Testis (tissue), 3 donors: ENCODE measurements around the gene UBALD1. TPM values are rescaled to one million over a fixed set of nuclear protein-coding genes. Genes with fewer than 3 reads are reported as not detected.

Source experiments
- DNase-seq: peaks from one replicate; pipeline ENCODE4 v3.0.0-alpha.2; 2019
- H3K27ac ChIP-seq, 2 donors: fragments of 200-600 bp; sonication (generic); one replicate each; pipeline ENCODE4 v1.5.1; 2019
- H3K27me3 ChIP-seq: fragments of 200-600 bp; sonication (generic); one replicate; pipeline ENCODE4 v1.5.1; 2019
- H3K36me3 ChIP-seq: fragments of 200-600 bp; sonication (generic); one replicate; pipeline ENCODE4 v1.5.1; 2017; ENCODE audit warnings: low read depth; ENCODE audit errors: missing control alignments
- H3K4me1 ChIP-seq: fragments of 200-600 bp; sonication (generic); one replicate; pipeline ENCODE4 v1.5.1; 2019
- H3K4me3 ChIP-seq, 2 donors: fragments of 200-600 bp; sonication (generic); one replicate each; pipeline ENCODE4 v1.5.1; 2017 to 2019
- H3K9me3 ChIP-seq: fragments of 200-600 bp; sonication (generic); one replicate; pipeline ENCODE4 v1.5.1; 2017
- CTCF ChIP-seq, 3 experiments: fragments of 450-650 bp in 2 of 3; fragments of 200-600 bp in 1 of 3; sonication (generic) in 1 of 3; IDR thresholded peaks; one replicate each; pipeline ENCODE4 v1.5.1; 2016 to 2019; ENCODE audit warnings: antibody characterized with exemption in 3 of 3, mild to moderate bottlenecking in 2 of 3, moderate library complexity in 1 of 3
- POLR2A ChIP-seq: fragments of 450-650 bp; IDR thresholded peaks from one replicate; pipeline ENCODE4 v1.6.1; 2017; ENCODE audit warnings: antibody characterized with exemption, mild to moderate bottlenecking, moderate library complexity
- WGBS, 2 donors: methylation state at CpG; one replicate each; pipeline ENCODE4 v1.1.5; 2018; 5-methylcytosine and 5-hydroxymethylcytosine counted together
- intact Hi-C: fragments of 100-400 bp; cut with DNase I; formaldehyde crosslinking; loops from one replicate; pipeline ENCODE4 v1.15.1; 2023; ENCODE audit warnings: low total_unique reads
- polyA plus RNA-seq: library from polyadenylated mRNA; stranded (reverse); fragments of 350-450 nt; fragmentation: Illumina TruSeq; extraction: RNeasy Lipid Tissue Mini Kit (QIAGEN cat#74804); gene quantifications from one replicate; pipeline ENCODE4 v1.2.3, GENCODE V29; 2014; ENCODE audit warnings: low read depth, low replicate concordance; ENCODE audit not compliant: insufficient read depth
- total RNA-seq, 2 donors: library from RNA; depleted of rRNA; stranded (reverse); fragments of >200 nt; gene quantifications; one replicate each; pipeline ENCODE4 v1.2.3, GENCODE V29; 2016

Gene UBALD1
- total and polyA plus RNA-seq, 3 donors from 2014 or later: 15.9 to 33.3 (median 25.0) TPM

- no peak overlapping the region for H3K4me3 ChIP-seq
- no peaks in the 10 kb centered on the region for H3K27me3 ChIP-seq
- no peaks in the 10 kb centered on the region for H3K36me3 ChIP-seq
- H3K27ac ChIP-seq: no peak overlapping the region
- H3K4me1 ChIP-seq: peaks cover 15% of the 10 kb centered on the region
- DNase-seq: no peak
- intact Hi-C loops: no loop called here
- WGBS, 2 donors: 70 to 80% methylated on average over 18 to 27 of the region's 27 CpGs
- no peaks in the 10 kb centered on the region for H3K9me3 ChIP-seq
- TF ChIP-seq CTCF (IDR thresholded peaks at IDR 0.05) (no peak), POLR2A (no peak)
Observed at GRCh38 chr16:4639899-4640509, 25.3 kb upstream of the UBALD1 start.

- H3K4me3 ChIP-seq: no peak overlapping the region
- TF ChIP-seq CTCF (IDR thresholded peaks at IDR 0.05) (no peak), POLR2A (no peak)
Observed at GRCh38 chr16:4637501-4638166, 22.9 kb upstream of the UBALD1 start.

GRCh38 chr16:4636196-4636595 lies 21.5 kb upstream of the UBALD1 start:
- Histone ChIP-seq H3K4me3 (no peak overlapping the region), H3K27me3 (no peaks in the 10 kb centered on the region), H3K4me1 (peaks cover 15% of the 10 kb centered on the region), H3K9me3 (no peaks in the 10 kb centered on the region), H3K36me3 (no peaks in the 10 kb centered on the region), H3K27ac (no peak overlapping the region)
- TF ChIP-seq CTCF (IDR thresholded peaks at IDR 0.05): no peak
- TF ChIP-seq POLR2A: no peak
- WGBS, 2 donors: 83 to 87% methylated on average over 6 to 11 of the region's 13 CpGs
- DNase-seq: no peak
- intact Hi-C loops: no loop called here

More at GRCh38 chr16:4637501-4638166, 22.9 kb upstream of the UBALD1 start:
- WGBS, 2 donors: 63 to 77% methylated on average over 21 of the region's 21 CpGs
- DNase-seq: no peak
- intact Hi-C loops: no loop called here
- no peak overlapping the region for H3K27ac ChIP-seq
- H3K27me3 ChIP-seq: no peaks in the 10 kb centered on the region
- H3K36me3 ChIP-seq: no peaks in the 10 kb centered on the region
- no peaks in the 10 kb centered on the region for H3K9me3 ChIP-seq
- peaks cover 15% of the 10 kb centered on the region for H3K4me1 ChIP-seq

GRCh38 chr16:4634768-4635167 lies 20.1 kb upstream of the UBALD1 start:
- intact Hi-C loops: no loop called here
- no peaks in the 10 kb centered on the region for H3K27me3 ChIP-seq
- 90% methylated on average over 12 of the region's 12 CpGs for WGBS, 2 donors
- no peak for DNase-seq
- no peak overlapping the region for H3K4me3 ChIP-seq
- H3K9me3 ChIP-seq: no peaks in the 10 kb centered on the region
- no peak overlapping the region for H3K27ac ChIP-seq
- TF ChIP-seq POLR2A (no peak), CTCF (IDR thresholded peaks at IDR 0.05) (no peak)
- peaks cover 7% of the 10 kb centered on the region for H3K4me1 ChIP-seq
- H3K36me3 ChIP-seq: no peaks in the 10 kb centered on the region
